GM18505 (cell line): ENCODE data around the gene TOX2.

Experiments used
- ATAC-seq: cut with Tn5 transposase; IDR thresholded peaks from one replicate; pipeline ENCODE4 v1.9.1; 2021; ENCODE audit not compliant: unreplicated experiment
- POLR2A ChIP-seq: IDR thresholded peaks from 4 replicates; pipeline ENCODE4 v1.6.1; 2011; ENCODE audit warnings: borderline replicate concordance; ENCODE audit not compliant: insufficient read depth, insufficient read length; ENCODE audit errors: extremely low read depth

The TOX2 gene

GRCh38 chr20:43946659-43947315, 32.1 kb downstream of the TOX2 start:
- ATAC-seq = no peak

GRCh38 chr20:43947316-43947710, 32.7 kb downstream of the TOX2 start:
- TF ChIP-seq POLR2A = no peak
- ATAC-seq = no peak

More at GRCh38 chr20:43946659-43947315, 32.1 kb downstream of the TOX2 start:
- TF ChIP-seq POLR2A = no peak

- TF ChIP-seq POLR2A = no peak
- no peak for ATAC-seq
These were observed 33.8 kb downstream of the TOX2 start for GRCh38 chr20:43948455-43948854.

- TF ChIP-seq POLR2A = no peak
- ATAC-seq = no peak
These were observed 34.6 kb downstream of the TOX2 start for GRCh38 chr20:43949248-43949647.

GRCh38 chr20:43949741-43950618, 35.3 kb downstream of the TOX2 start:
- peak; percentile 65 for ATAC-seq

GRCh38 chr20:43953919-43954592, 39.4 kb downstream of the TOX2 start:
- ATAC-seq = no peak
- TF ChIP-seq POLR2A = no peak

More at GRCh38 chr20:43949741-43950618, 35.3 kb downstream of the TOX2 start:
- TF ChIP-seq POLR2A = no peak

- no peak for TF ChIP-seq POLR2A
- no peak for ATAC-seq
These were observed 40.0 kb downstream of the TOX2 start for GRCh38 chr20:43954704-43955061.

- no peak for TF ChIP-seq POLR2A
- ATAC-seq = peak; percentile 66
These were observed 40.6 kb downstream of the TOX2 start for GRCh38 chr20:43955062-43955749.

GRCh38 chr20:43955750-43956191, 41.1 kb downstream of the TOX2 start:
- no peak for ATAC-seq
- no peak for TF ChIP-seq POLR2A

GRCh38 chr20:43957392-43957791, 42.7 kb downstream of the TOX2 start:
- no peak for TF ChIP-seq POLR2A
- no peak for ATAC-seq

GRCh38 chr20:43958626-43959025, 44.0 kb downstream of the TOX2 start:
- TF ChIP-seq POLR2A = no peak
- no peak for ATAC-seq

- ATAC-seq = no peak
- no peak for TF ChIP-seq POLR2A
These were observed 44.6 kb downstream of the TOX2 start for GRCh38 chr20:43959079-43959919.
